ENCODE data around the gene NCOA7. TPM values are rescaled to one million over a fixed set of nuclear protein-coding genes. Genes with fewer than 3 reads are reported as not detected.

Gene NCOA7
- total RNA-seq, 2 experiments from 2014 or later = 34.6 to 35.7 TPM

- CTCF ChIA-PET = interaction anchor here (1.2 to 1.5 kb wide), 2 partner anchors 210 to 1520 kb away, joined by 3 to 7 read pairs; partner anchors contain the start of genes HINT3 and RNF146
- Mint-ChIP-seq H3K4me3 (peak overlapping the region; percentile 87), H3K27ac (no peak overlapping the region), H3K9me3 (no peaks in the 10 kb centered on the region), H3K4me1 (ENCODE audit: low read depth) (peaks cover 38% of the 10 kb centered on the region), H3K27me3 (peaks cover 75% of the 10 kb centered on the region), H3K36me3 (ENCODE audit: low read depth) (peaks cover 4% of the 10 kb centered on the region)
- ATAC-seq (ENCODE audit: poor library complexity) (no peak), DNase-seq (no peak)
- peaks cover 40 to 53% of the 10 kb centered on the region in 2 experiments for H3K27me3 ChIP-seq (ENCODE audit: control insufficient read depth in 1 of 2, insufficient read depth in 2 of 2, low read length in 2 of 2)
- no peak overlapping the region for H3K27ac ChIP-seq (ENCODE audit: low read depth in 1 of 2, low read length in 2 of 2)
- no peak for TF ChIP-seq CTCF (IDR thresholded peaks at IDR 0.05)
- H3K4me3 ChIP-seq (ENCODE audit: low read length) = no peak overlapping the region
- H3K36me3 ChIP-seq (ENCODE audit: insufficient read depth, low read length) = no peaks in the 10 kb centered on the region
- H3K4me1 ChIP-seq (ENCODE audit: insufficient read depth, low read length) = peaks cover 38% of the 10 kb centered on the region
- intact Hi-C loops (cut with DNase I, micrococcal nuclease) = no loop called here
- POLR2A ChIA-PET = interaction anchor here (1.2 to 1.4 kb wide), 3 partner anchors 35 to 210 kb away, joined by 3 to 6 read pairs (median 3); partner anchors contain the start of genes HINT3 and NCOA7
- H3K9me3 ChIP-seq (ENCODE audit: control insufficient read depth in 1 of 2, insufficient read depth in 1 of 2, low read length in 2 of 2) = peaks cover 0 to 11% of the 10 kb centered on the region in 2 experiments
These were observed 44.7 kb upstream of the NCOA7 start for GRCh38 chr6:125746019-125746414.

GRCh38 chr6:125746731-125747588 lies 43.8 kb upstream of the NCOA7 start:
- H3K9me3 Mint-ChIP-seq = no peaks in the 10 kb centered on the region
- DNase-seq = peak; percentile 45 to 87 (median 61)
- H3K4me1 ChIP-seq (ENCODE audit: insufficient read depth, low read length) = peaks cover 38% of the 10 kb centered on the region
- ATAC-seq (ENCODE audit: poor library complexity) = peak; percentile 70
- H3K27ac ChIP-seq (ENCODE audit: low read depth in 1 of 2, low read length in 2 of 2) = peak overlapping the region in 1 of 2 donors; percentile 5
- H3K27ac Mint-ChIP-seq = peak overlapping the region; percentile 73
- POLR2A ChIA-PET = interaction anchor here (1.0 to 3.6 kb wide), 4 partner anchors 34 to 436 kb away, joined by 4 to 33 read pairs (median 10); partner anchors contain the start of genes NCOA7 and TRMT11
- intact Hi-C loops (cut with DNase I, micrococcal nuclease) = no loop called here
- peaks cover 38% of the 10 kb centered on the region for H3K4me1 Mint-ChIP-seq (ENCODE audit: low read depth)
- H3K9me3 ChIP-seq (ENCODE audit: control insufficient read depth in 1 of 2, insufficient read depth in 1 of 2, low read length in 2 of 2) = peaks cover 0 to 11% of the 10 kb centered on the region in 2 experiments
- peaks cover 83% of the 10 kb centered on the region for H3K27me3 Mint-ChIP-seq
- H3K36me3 ChIP-seq (ENCODE audit: insufficient read depth, low read length) = no peaks in the 10 kb centered on the region
- CTCF ChIA-PET = no interaction called here
- H3K36me3 Mint-ChIP-seq (ENCODE audit: low read depth) = peaks cover 4% of the 10 kb centered on the region
- peak overlapping the region; percentile 87 for H3K4me3 Mint-ChIP-seq
- peak overlapping the region; percentile 67 for H3K4me3 ChIP-seq (ENCODE audit: low read length)
- peaks cover 44 to 61% of the 10 kb centered on the region in 2 experiments for H3K27me3 ChIP-seq (ENCODE audit: control insufficient read depth in 1 of 2, insufficient read depth in 2 of 2, low read length in 2 of 2)
- TF ChIP-seq CTCF (IDR thresholded peaks at IDR 0.05) = no peak

- Mint-ChIP-seq H3K9me3 (no peaks in the 10 kb centered on the region), H3K36me3 (ENCODE audit: low read depth) (peaks cover 4% of the 10 kb centered on the region), H3K4me1 (ENCODE audit: low read depth) (peaks cover 38% of the 10 kb centered on the region), H3K27me3 (peaks cover 82% of the 10 kb centered on the region), H3K27ac (peak overlapping the region; percentile 73), H3K4me3 (peak overlapping the region; percentile 93)
- DNase-seq = peak in 9 of 14 experiments; percentile 2 to 60 (median 21)
- peaks cover 44 to 61% of the 10 kb centered on the region in 2 experiments for H3K27me3 ChIP-seq (ENCODE audit: control insufficient read depth in 1 of 2, insufficient read depth in 2 of 2, low read length in 2 of 2)
- no peaks in the 10 kb centered on the region for H3K36me3 ChIP-seq (ENCODE audit: insufficient read depth, low read length)
- H3K9me3 ChIP-seq (ENCODE audit: control insufficient read depth in 1 of 2, insufficient read depth in 1 of 2, low read length in 2 of 2) = peaks cover 0 to 11% of the 10 kb centered on the region in 2 experiments
- no peak for ATAC-seq (ENCODE audit: poor library complexity)
- intact Hi-C loops (cut with DNase I, micrococcal nuclease) = loop anchor here in 1 of 2 experiments (2.0 kb wide), 1 partner anchor 21 kb away; no protein-coding TSS in a partner anchor
- ChIA-PET CTCF (no interaction called here), POLR2A (interaction anchor here (0.7 to 3.6 kb wide), 6 partner anchors 33 to 437 kb away, joined by 3 to 33 read pairs (median 10); partner anchors contain the start of genes NCOA7 and TRMT11)
- H3K4me3 ChIP-seq (ENCODE audit: low read length) = peak overlapping the region; percentile 67
- peaks cover 38% of the 10 kb centered on the region for H3K4me1 ChIP-seq (ENCODE audit: insufficient read depth, low read length)
- H3K27ac ChIP-seq (ENCODE audit: low read depth in 1 of 2, low read length in 2 of 2) = no peak overlapping the region
- no peak for TF ChIP-seq CTCF (IDR thresholded peaks at IDR 0.05)
These were observed 43.0 kb upstream of the NCOA7 start for GRCh38 chr6:125747589-125748405.

Measured in CD4-positive, alpha-beta T cell (primary cell).